WTC11 (cell line): Measurements from ENCODE around the gene MRPS6. TPM values are rescaled to one million over a fixed set of nuclear protein-coding genes. Genes with fewer than 3 reads are reported as not detected.

Source experiments
- ATAC-seq: fragments of 200-7000 bp; cut with Tn5 transposase; 2 replicates; pipeline ENCODE4 v1.10.0; 2021; ENCODE audit warnings: mild to moderate bottlenecking, moderate library complexity
- CTCF ChIA-PET: fragments of 300-600 bp; sonication (Branson Sonifier 250); formaldehyde crosslinking; loops from one replicate; lab custom pipeline; 2021; ENCODE audit warnings: antibody characterized with exemption; lab: Charles Lee
- POLR2A ChIA-PET: fragments of 350-600 bp; sonication (Branson Sonifier 250); formaldehyde crosslinking; loops from one replicate; lab custom pipeline; 2021; ENCODE audit warnings: antibody characterized with exemption; lab: Charles Lee
- DNase-seq: peaks from one replicate; pipeline ENCODE4 v3.0.0; 2021; ENCODE audit warnings: low spot score
- H3K27ac Mint-ChIP-seq: 2 replicates; pipeline ENCODE4 v1.8.0; 2021; ENCODE audit warnings: mixed read lengths
- H3K27me3 Mint-ChIP-seq: 2 replicates; pipeline ENCODE4 v1.8.0; 2021; ENCODE audit warnings: low read depth, mild to moderate bottlenecking, moderate library complexity, mixed read lengths
- H3K36me3 Mint-ChIP-seq: 2 replicates; pipeline ENCODE4 v1.8.0; 2021; ENCODE audit warnings: mixed read lengths
- H3K4me1 Mint-ChIP-seq: 2 replicates; pipeline ENCODE4 v1.8.0; 2022; ENCODE audit warnings: mixed read lengths
- H3K4me3 Mint-ChIP-seq: 2 replicates; pipeline ENCODE4 v1.8.0; 2021; ENCODE audit warnings: mild to moderate bottlenecking, moderate library complexity, mixed read lengths
- H3K9me3 Mint-ChIP-seq: 2 replicates; pipeline ENCODE4 v1.8.0; 2021; ENCODE audit warnings: mixed read lengths
- AFF4 ChIP-seq: sonication (generic); formaldehyde crosslinking; IDR thresholded peaks from 2 replicates; pipeline ENCODE4 v1.8.1; 2023; ENCODE audit warnings: mild to moderate bottlenecking, missing genetic modification reagents, borderline replicate concordance
- E2F4 ChIP-seq: sonication (generic); formaldehyde crosslinking; IDR thresholded peaks from 2 replicates; pipeline ENCODE4 v1.8.1; 2022; ENCODE audit warnings: low read depth, mild to moderate bottlenecking, moderate library complexity, missing genetic modification reagents, borderline replicate concordance
- ELF4 ChIP-seq: sonication (generic); formaldehyde crosslinking; IDR thresholded peaks from 2 replicates; pipeline ENCODE4 v1.8.1; 2022; ENCODE audit warnings: low read depth, mild to moderate bottlenecking, moderate library complexity, missing genetic modification reagents
- JAZF1 ChIP-seq: fragments of 250-450 bp; sonication (Bioruptor Pico); IDR thresholded peaks from 2 replicates; pipeline ENCODE4 v1.9.0; 2021; ENCODE audit warnings: moderate library complexity, mild to moderate bottlenecking, inconsistent platforms
- RORB ChIP-seq: fragments of 250-450 bp; sonication (Bioruptor Pico); IDR thresholded peaks from 2 replicates; pipeline ENCODE4 v1.9.0; 2021; ENCODE audit warnings: mild to moderate bottlenecking
- total RNA-seq: library from RNA; stranded (reverse); gene quantifications from 3 replicates; pipeline ENCODE4 v1.2.3, GENCODE V29; 2021
- TF ChIP-seq, protein P1 (sequence below): sonication (generic); formaldehyde crosslinking; IDR thresholded peaks from 2 replicates; pipeline ENCODE4 v1.8.0; 2023; ENCODE audit warnings: missing genetic modification reagents
- TF ChIP-seq, protein P2 (sequence below): sonication (generic); formaldehyde crosslinking; IDR thresholded peaks from 2 replicates; pipeline ENCODE4 v1.8.0; 2022; ENCODE audit warnings: mild to moderate bottlenecking, missing genetic modification reagents
- TF ChIP-seq, protein P3 (sequence below): sonication (generic); formaldehyde crosslinking; conservative IDR thresholded peaks from 2 replicates; pipeline ENCODE4 v1.8.1; 2023; ENCODE audit warnings: mild to moderate bottlenecking, low read depth, missing genetic modification reagents, moderate library complexity
- TF ChIP-seq, protein P4 (sequence below): fragments of 200-600 bp; IDR thresholded peaks from 2 replicates; pipeline ENCODE4 v1.8.0; 2022; ENCODE audit warnings: antibody characterized with exemption
- TF ChIP-seq, protein P5 (sequence below): sonication (generic); formaldehyde crosslinking; conservative IDR thresholded peaks from 2 replicates; pipeline ENCODE4 v1.8.1; 2022; ENCODE audit warnings: mild to moderate bottlenecking, missing genetic modification reagents

MRPS6 gene
- total RNA-seq, 1 experiment from 2014 or later, result 133 TPM

DNA sequence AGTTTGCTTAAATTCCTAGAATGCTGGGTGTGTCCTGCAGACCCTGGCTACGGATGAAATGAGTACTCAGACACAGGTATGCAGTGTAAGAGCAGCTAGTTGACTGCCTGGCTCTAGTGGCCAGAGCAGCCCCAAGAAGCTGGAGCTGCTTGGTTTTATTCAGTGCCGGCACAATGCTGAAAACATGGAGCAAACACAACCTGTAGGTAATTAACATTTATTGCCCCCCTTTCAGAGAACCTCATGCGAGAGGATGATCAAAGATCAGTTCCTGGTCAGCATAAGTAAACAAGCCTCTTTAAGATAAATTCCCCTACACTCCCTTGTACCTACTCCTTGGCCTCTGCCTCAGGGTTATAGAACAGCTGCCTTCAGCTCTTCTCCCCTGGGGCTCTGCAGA is 43.2 kb downstream of the MRPS6 start:
- DNase-seq, result no peak
- no peak overlapping the region for H3K4me3 Mint-ChIP-seq
- no peak for ATAC-seq
- TF ChIP-seq, protein P1, sequence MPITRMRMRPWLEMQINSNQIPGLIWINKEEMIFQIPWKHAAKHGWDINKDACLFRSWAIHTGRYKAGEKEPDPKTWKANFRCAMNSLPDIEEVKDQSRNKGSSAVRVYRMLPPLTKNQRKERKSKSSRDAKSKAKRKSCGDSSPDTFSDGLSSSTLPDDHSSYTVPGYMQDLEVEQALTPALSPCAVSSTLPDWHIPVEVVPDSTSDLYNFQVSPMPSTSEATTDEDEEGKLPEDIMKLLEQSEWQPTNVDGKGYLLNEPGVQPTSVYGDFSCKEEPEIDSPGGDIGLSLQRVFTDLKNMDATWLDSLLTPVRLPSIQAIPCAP (CRISPR knock-in tag), result no peak
- TF ChIP-seq E2F4 (CRISPR knock-in tag), result no peak
- no peak for TF ChIP-seq AFF4
- no peak for TF ChIP-seq JAZF1 (CRISPR knock-in tag)
- TF ChIP-seq, protein P2, sequence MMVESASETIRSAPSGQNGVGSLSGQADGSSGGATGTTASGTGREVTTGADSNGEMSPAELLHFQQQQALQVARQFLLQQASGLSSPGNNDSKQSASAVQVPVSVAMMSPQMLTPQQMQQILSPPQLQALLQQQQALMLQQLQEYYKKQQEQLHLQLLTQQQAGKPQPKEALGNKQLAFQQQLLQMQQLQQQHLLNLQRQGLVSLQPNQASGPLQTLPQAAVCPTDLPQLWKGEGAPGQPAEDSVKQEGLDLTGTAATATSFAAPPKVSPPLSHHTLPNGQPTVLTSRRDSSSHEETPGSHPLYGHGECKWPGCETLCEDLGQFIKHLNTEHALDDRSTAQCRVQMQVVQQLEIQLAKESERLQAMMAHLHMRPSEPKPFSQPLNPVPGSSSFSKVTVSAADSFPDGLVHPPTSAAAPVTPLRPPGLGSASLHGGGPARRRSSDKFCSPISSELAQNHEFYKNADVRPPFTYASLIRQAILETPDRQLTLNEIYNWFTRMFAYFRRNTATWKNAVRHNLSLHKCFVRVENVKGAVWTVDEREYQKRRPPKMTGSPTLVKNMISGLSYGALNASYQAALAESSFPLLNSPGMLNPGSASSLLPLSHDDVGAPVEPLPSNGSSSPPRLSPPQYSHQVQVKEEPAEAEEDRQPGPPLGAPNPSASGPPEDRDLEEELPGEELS (CRISPR knock-in tag), result no peak
- no peaks in the 10 kb centered on the region for H3K27me3 Mint-ChIP-seq
- POLR2A ChIA-PET, result interaction anchor here (0.8 kb wide), 1 partner anchor 43 kb away, joined by 3 read pairs; the partner anchor contains the start of genes MRPS6 and SLC5A3
- peaks cover 11% of the 10 kb centered on the region for H3K9me3 Mint-ChIP-seq
- CTCF ChIA-PET, result interaction anchor here (1.1 to 1.7 kb wide), 2 partner anchors 13 to 192 kb away, joined by 3 to 4 read pairs; no protein-coding TSS in a partner anchor
- H3K36me3 Mint-ChIP-seq, result peaks cover 18% of the 10 kb centered on the region
- H3K27ac Mint-ChIP-seq, result no peak overlapping the region
- peaks cover 62% of the 10 kb centered on the region for H3K4me1 Mint-ChIP-seq

GRCh38 chr21:34120867-34121266 is 47.5 kb downstream of the MRPS6 start:
- peaks cover 28% of the 10 kb centered on the region for H3K36me3 Mint-ChIP-seq
- H3K4me3 Mint-ChIP-seq, result no peak overlapping the region
- TF ChIP-seq ELF4 (CRISPR knock-in tag) (no peak), RORB (no peak)
- TF ChIP-seq, protein P3, sequence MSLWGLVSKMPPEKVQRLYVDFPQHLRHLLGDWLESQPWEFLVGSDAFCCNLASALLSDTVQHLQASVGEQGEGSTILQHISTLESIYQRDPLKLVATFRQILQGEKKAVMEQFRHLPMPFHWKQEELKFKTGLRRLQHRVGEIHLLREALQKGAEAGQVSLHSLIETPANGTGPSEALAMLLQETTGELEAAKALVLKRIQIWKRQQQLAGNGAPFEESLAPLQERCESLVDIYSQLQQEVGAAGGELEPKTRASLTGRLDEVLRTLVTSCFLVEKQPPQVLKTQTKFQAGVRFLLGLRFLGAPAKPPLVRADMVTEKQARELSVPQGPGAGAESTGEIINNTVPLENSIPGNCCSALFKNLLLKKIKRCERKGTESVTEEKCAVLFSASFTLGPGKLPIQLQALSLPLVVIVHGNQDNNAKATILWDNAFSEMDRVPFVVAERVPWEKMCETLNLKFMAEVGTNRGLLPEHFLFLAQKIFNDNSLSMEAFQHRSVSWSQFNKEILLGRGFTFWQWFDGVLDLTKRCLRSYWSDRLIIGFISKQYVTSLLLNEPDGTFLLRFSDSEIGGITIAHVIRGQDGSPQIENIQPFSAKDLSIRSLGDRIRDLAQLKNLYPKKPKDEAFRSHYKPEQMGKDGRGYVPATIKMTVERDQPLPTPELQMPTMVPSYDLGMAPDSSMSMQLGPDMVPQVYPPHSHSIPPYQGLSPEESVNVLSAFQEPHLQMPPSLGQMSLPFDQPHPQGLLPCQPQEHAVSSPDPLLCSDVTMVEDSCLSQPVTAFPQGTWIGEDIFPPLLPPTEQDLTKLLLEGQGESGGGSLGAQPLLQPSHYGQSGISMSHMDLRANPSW (CRISPR knock-in tag), result no peak
- TF ChIP-seq, protein P4, sequence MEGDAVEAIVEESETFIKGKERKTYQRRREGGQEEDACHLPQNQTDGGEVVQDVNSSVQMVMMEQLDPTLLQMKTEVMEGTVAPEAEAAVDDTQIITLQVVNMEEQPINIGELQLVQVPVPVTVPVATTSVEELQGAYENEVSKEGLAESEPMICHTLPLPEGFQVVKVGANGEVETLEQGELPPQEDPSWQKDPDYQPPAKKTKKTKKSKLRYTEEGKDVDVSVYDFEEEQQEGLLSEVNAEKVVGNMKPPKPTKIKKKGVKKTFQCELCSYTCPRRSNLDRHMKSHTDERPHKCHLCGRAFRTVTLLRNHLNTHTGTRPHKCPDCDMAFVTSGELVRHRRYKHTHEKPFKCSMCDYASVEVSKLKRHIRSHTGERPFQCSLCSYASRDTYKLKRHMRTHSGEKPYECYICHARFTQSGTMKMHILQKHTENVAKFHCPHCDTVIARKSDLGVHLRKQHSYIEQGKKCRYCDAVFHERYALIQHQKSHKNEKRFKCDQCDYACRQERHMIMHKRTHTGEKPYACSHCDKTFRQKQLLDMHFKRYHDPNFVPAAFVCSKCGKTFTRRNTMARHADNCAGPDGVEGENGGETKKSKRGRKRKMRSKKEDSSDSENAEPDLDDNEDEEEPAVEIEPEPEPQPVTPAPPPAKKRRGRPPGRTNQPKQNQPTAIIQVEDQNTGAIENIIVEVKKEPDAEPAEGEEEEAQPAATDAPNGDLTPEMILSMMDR, result no peak
- TF ChIP-seq, protein P5, sequence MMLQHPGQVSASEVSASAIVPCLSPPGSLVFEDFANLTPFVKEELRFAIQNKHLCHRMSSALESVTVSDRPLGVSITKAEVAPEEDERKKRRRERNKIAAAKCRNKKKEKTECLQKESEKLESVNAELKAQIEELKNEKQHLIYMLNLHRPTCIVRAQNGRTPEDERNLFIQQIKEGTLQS (CRISPR knock-in tag), result no peak
- DNase-seq (no peak), ATAC-seq (no peak)
- H3K4me1 Mint-ChIP-seq, result peaks cover 51% of the 10 kb centered on the region
- H3K27ac Mint-ChIP-seq, result no peak overlapping the region
- H3K9me3 Mint-ChIP-seq, result peaks cover 20% of the 10 kb centered on the region
- POLR2A ChIA-PET, result no interaction called here
- CTCF ChIA-PET, result interaction anchor here (1.0 kb wide), 1 partner anchor 227 kb away, joined by 3 read pairs; no protein-coding TSS in a partner anchor
- H3K27me3 Mint-ChIP-seq, result no peaks in the 10 kb centered on the region
